Right cardiac atrium (tissue), 5 donors: Measurements from ENCODE around the gene EFNA4. TPM values are rescaled to one million over a fixed set of nuclear protein-coding genes. Genes with fewer than 3 reads are reported as not detected.

ENCODE experiments used
- ATAC-seq, 2 donors: fragments of 200-7000 bp; cut with Tn5 transposase; one replicate each; pipeline versions ENCODE4 v1.8.0 to v1.9.1; 2020; ENCODE audit warnings: moderate library complexity in 2 of 2, mild to moderate bottlenecking in 1 of 2
- DNase-seq, 3 donors: peaks; one replicate each; pipeline ENCODE4 v3.0.0-alpha.2; 2020
- H3K27ac ChIP-seq: one replicate; pipeline ENCODE4 v1.5.1; 2013; ENCODE audit warnings: mild to moderate bottlenecking, low read length, control low read depth, moderate library complexity
- H3K27me3 ChIP-seq: one replicate; pipeline ENCODE4 v1.6.1; 2013; ENCODE audit not compliant: control insufficient read depth, insufficient read depth
- H3K4me1 ChIP-seq: one replicate; pipeline ENCODE4 v1.6.1; 2013; ENCODE audit warnings: low read length; ENCODE audit not compliant: control insufficient read depth, insufficient read depth
- H3K4me3 ChIP-seq: one replicate; pipeline ENCODE4 v1.5.1; 2013; ENCODE audit warnings: low read length, control low read depth
- H3K9me3 ChIP-seq: one replicate; pipeline ENCODE4 v1.6.1; 2013; ENCODE audit warnings: low read length; ENCODE audit not compliant: control insufficient read depth
- WGBS: extraction: QIAGEN DNeasy Blood & Tissue Kit; methylation state at CpG from one replicate; pipeline ENCODE4 v1.1.7; 2013; 5-methylcytosine and 5-hydroxymethylcytosine counted together
- intact Hi-C, 4 donors: fragments of 100-400 bp; cut with DNase I; formaldehyde crosslinking; loops; one replicate each; pipeline versions ENCODE4 v1.11.0 to v1.14.0; 2022 to 2023
- polyA plus RNA-seq: library from polyadenylated mRNA; stranded (reverse); fragments of 200-250 nt; gene quantifications from one replicate; pipeline ENCODE4 v1.2.3, GENCODE V29; 2013
- total RNA-seq, 4 donors: library from RNA; stranded (reverse); fragmentation: NEBNext Ultra II Directional; extraction: Animal tissue kit (Norgen Biotek cat#: 25700); gene quantifications; one replicate each; pipeline ENCODE4 v1.2.1, GENCODE V29; 2021
- donor health status: healthy with polysubstance abuse.
- donor health status: DM: no; HTN: yes; CAD: no.
- donor health status: DM: no; HTN: no; CAD: no.
- donor health status: DM: no; HTN: yes; CAD: no; lungs with severe emphysema.
- donor health status: DM: yes; HTN: yes; CAD: no.

The EFNA4 gene
- total and polyA plus RNA-seq, 5 donors: 3.0 to 4.2 (median 3.5) TPM

GRCh38 chr1:155044812-155045657 is 18.5 kb upstream of the EFNA4 start:
- intact Hi-C loops: loop anchor here in 1 of 4 donors (5.0 kb wide), 1 partner anchor 37 kb away; no protein-coding TSS in a partner anchor

GRCh38 chr1:155048449-155049334 is 14.8 kb upstream of the EFNA4 start:
- H3K27me3 ChIP-seq: no peaks in the 10 kb centered on the region
- H3K9me3 ChIP-seq: no peaks in the 10 kb centered on the region
- peaks cover 6% of the 10 kb centered on the region for H3K4me1 ChIP-seq
- no peak overlapping the region for H3K27ac ChIP-seq
- DNase-seq (no peak), ATAC-seq (no peak)
- no peak overlapping the region for H3K4me3 ChIP-seq
- intact Hi-C loops: loop anchor here in 1 of 4 donors (5.0 kb wide), 1 partner anchor 34 kb away; no protein-coding TSS in a partner anchor
- 92% methylated on average over 8 of the region's 8 CpGs for WGBS

More at GRCh38 chr1:155044812-155045657, 18.5 kb upstream of the EFNA4 start:
- Histone ChIP-seq H3K9me3 (no peaks in the 10 kb centered on the region), H3K27me3 (no peaks in the 10 kb centered on the region), H3K4me3 (no peak overlapping the region), H3K27ac (no peak overlapping the region), H3K4me1 (peaks cover 6% of the 10 kb centered on the region)
- ATAC-seq (peak; percentile 85 to 87), DNase-seq (peak; percentile 83 to 91 (median 88))
- WGBS: 55% methylated on average over 7 of the region's 7 CpGs

- ATAC-seq (no peak), DNase-seq (peak in 1 of 3 donors; percentile 31)
- Histone ChIP-seq H3K27ac (peak overlapping the region; percentile 49), H3K27me3 (no peaks in the 10 kb centered on the region), H3K4me3 (peak overlapping the region; percentile 83), H3K9me3 (no peaks in the 10 kb centered on the region), H3K4me1 (peaks cover 3% of the 10 kb centered on the region)
- intact Hi-C loops: loop anchor here in 1 of 4 donors (5.0 kb wide), 1 partner anchor 32 kb away; no protein-coding TSS in a partner anchor
- 16% methylated on average over 10 of the region's 10 CpGs for WGBS
Measured at GRCh38 chr1:155049651-155050559, 13.6 kb upstream of the EFNA4 start.

- peak; percentile 87 to 95 (median 93) for DNase-seq
- Histone ChIP-seq H3K27me3 (no peaks in the 10 kb centered on the region), H3K9me3 (no peaks in the 10 kb centered on the region), H3K27ac (peak within 1 kb of the TSS; percentile 95), H3K4me3 (peak within 1 kb of the TSS; percentile 83), H3K4me1 (peaks cover 3% of the 10 kb centered on the region)
- intact Hi-C loops: no loop called here
- WGBS: under 1% methylated on average over 99 of the region's 99 CpGs
- ATAC-seq: peak; percentile 79 to 86
Measured at GRCh38 chr1:155050560-155051341, 12.8 kb upstream of the EFNA4 start, which contains the start of gene ADAM15. Gene ADAM15 (plus strand): TSS chr1:155051316. CDS start chr1:155051387, 71 bp downstream.

GRCh38 chr1:155051342-155051776 is 12.2 kb upstream of the EFNA4 start:
- H3K4me3 ChIP-seq: peak overlapping the region; percentile 83

GRCh38 chr1:155051777-155052398 is 11.7 kb upstream of the EFNA4 start:
- peak overlapping the region; percentile 95 for H3K27ac ChIP-seq
- 3% methylated on average over 27 of the region's 27 CpGs for WGBS
- H3K4me1 ChIP-seq: peaks cover 3% of the 10 kb centered on the region
- no peaks in the 10 kb centered on the region for H3K27me3 ChIP-seq
- DNase-seq: peak; percentile 85 to 91 (median 90)
- peak overlapping the region; percentile 83 for H3K4me3 ChIP-seq
- peak; percentile 64 to 82 for ATAC-seq
- intact Hi-C loops: no loop called here
- H3K9me3 ChIP-seq: no peaks in the 10 kb centered on the region

More at GRCh38 chr1:155051342-155051776, 12.2 kb upstream of the EFNA4 start:
- intact Hi-C loops: no loop called here
- Histone ChIP-seq H3K27me3 (no peaks in the 10 kb centered on the region), H3K9me3 (no peaks in the 10 kb centered on the region), H3K27ac (peak overlapping the region; percentile 95), H3K4me1 (peaks cover 3% of the 10 kb centered on the region)
- peak; percentile 1 to 7 for ATAC-seq
- WGBS: under 1% methylated on average over 31 of the region's 31 CpGs
- DNase-seq: no peak

GRCh38 chr1:155052439-155053395 is 10.8 kb upstream of the EFNA4 start:
- peaks cover 3% of the 10 kb centered on the region for H3K4me1 ChIP-seq
- intact Hi-C loops: no loop called here
- H3K27ac ChIP-seq: peak overlapping the region; percentile 76
- DNase-seq: peak; percentile 79 to 81 (median 79)
- 43% methylated on average over 12 of the region's 12 CpGs for WGBS
- no peaks in the 10 kb centered on the region for H3K9me3 ChIP-seq
- peak; percentile 10 to 70 for ATAC-seq
- no peaks in the 10 kb centered on the region for H3K27me3 ChIP-seq
- H3K4me3 ChIP-seq: peak overlapping the region; percentile 83

- DNase-seq: peak in 2 of 3 donors; percentile 27 to 44
- Histone ChIP-seq H3K27me3 (no peaks in the 10 kb centered on the region), H3K4me1 (peaks cover 3% of the 10 kb centered on the region), H3K4me3 (no peak overlapping the region), H3K27ac (no peak overlapping the region), H3K9me3 (no peaks in the 10 kb centered on the region)
- intact Hi-C loops: no loop called here
- WGBS: 81% methylated on average over 7 of the region's 7 CpGs
- ATAC-seq: no peak
Measured at GRCh38 chr1:155053531-155054105, 9.9 kb upstream of the EFNA4 start.
